HFFc6 (cell line): ENCODE data around the gene OVCA2. TPM values are rescaled to one million over a fixed set of nuclear protein-coding genes. Genes with fewer than 3 reads are reported as not detected.
A peak's percentile ranks its signal among the peaks of the same experiment; 100 is the strongest.

ENCODE experiments used
- DNase-seq: peaks from one replicate; pipeline ENCODE4 v3.0.0-alpha.2; 2018
- H3K27ac Mint-ChIP-seq: 2 replicates; pipeline ENCODE4 v1.8.0; 2020; ENCODE audit warnings: mild to moderate bottlenecking, mixed read lengths
- H3K27me3 Mint-ChIP-seq: 2 replicates; pipeline ENCODE4 v1.8.0; 2021; ENCODE audit warnings: mild to moderate bottlenecking, moderate library complexity, mixed read lengths; ENCODE audit not compliant: insufficient read depth
- H3K36me3 Mint-ChIP-seq: 2 replicates; pipeline ENCODE4 v1.8.0; 2021; ENCODE audit warnings: low read depth, mixed read lengths
- H3K4me1 Mint-ChIP-seq: 2 replicates; pipeline ENCODE4 v1.8.0; 2020; ENCODE audit warnings: low read depth, mixed read lengths
- H3K4me3 Mint-ChIP-seq: 2 replicates; pipeline ENCODE4 v1.8.0; 2020; ENCODE audit warnings: mild to moderate bottlenecking, moderate library complexity, mixed read lengths
- H3K9me3 Mint-ChIP-seq: 2 replicates; pipeline ENCODE4 v1.8.0; 2020; ENCODE audit warnings: mild to moderate bottlenecking, mixed read lengths
- CTCF ChIP-seq: fragments of 200-600 bp; sonication (generic); IDR thresholded peaks from 2 replicates; pipeline ENCODE4 v1.5.0; 2021; ENCODE audit warnings: antibody characterized with exemption, mild to moderate bottlenecking
- total RNA-seq, 6 experiments: library from RNA; stranded (reverse); fragmentation: NEBNext Ultra II Directional; extraction: Animal tissue kit (Norgen Biotek cat#: 25700); gene quantifications; 2 replicates in 1 of 6; 3 replicates in 5 of 6; pipeline ENCODE4 v1.2.3, GENCODE V29; 2021

OVCA2 gene
- total RNA-seq, 6 experiments from 2014 or later: 39.5 to 44.3 (median 41.7) TPM

- H3K36me3 Mint-ChIP-seq: peaks cover 39% of the 10 kb centered on the region
These were observed 24.2 kb downstream of the OVCA2 start for GRCh38 chr17:2065949-2066400.

GRCh38 chr17:2067048-2067561 lies 25.3 kb downstream of the OVCA2 start:
- H3K4me3 Mint-ChIP-seq: peak overlapping the region; percentile 76

More at GRCh38 chr17:2065949-2066400, 24.2 kb downstream of the OVCA2 start:
- no peak for TF ChIP-seq CTCF
- H3K9me3 Mint-ChIP-seq: peaks cover 3% of the 10 kb centered on the region; the same call in 1 of the 2 replicates
- peaks cover 53% of the 10 kb centered on the region for H3K27me3 Mint-ChIP-seq
- peak overlapping the region; percentile 76 for H3K4me3 Mint-ChIP-seq
- peaks cover 100% of the 10 kb centered on the region for H3K4me1 Mint-ChIP-seq
- H3K27ac Mint-ChIP-seq: peak overlapping the region; percentile 95
- no peak for DNase-seq

GRCh38 chr17:2067608-2068024 lies 25.8 kb downstream of the OVCA2 start:
- Mint-ChIP-seq H3K36me3 (peaks cover 54% of the 10 kb centered on the region), H3K9me3 (peaks cover 3% of the 10 kb centered on the region; the same call in 1 of the 2 replicates), H3K4me1 (peaks cover 100% of the 10 kb centered on the region), H3K27ac (peak overlapping the region; percentile 95), H3K27me3 (peaks cover 44% of the 10 kb centered on the region), H3K4me3 (peak overlapping the region; percentile 76)
- DNase-seq: no peak
- TF ChIP-seq CTCF: no peak

More at GRCh38 chr17:2067048-2067561, 25.3 kb downstream of the OVCA2 start:
- Mint-ChIP-seq H3K9me3 (peaks cover 3% of the 10 kb centered on the region; the same call in 1 of the 2 replicates), H3K27me3 (peaks cover 49% of the 10 kb centered on the region), H3K27ac (peak overlapping the region; percentile 95), H3K4me1 (peaks cover 100% of the 10 kb centered on the region), H3K36me3 (peaks cover 50% of the 10 kb centered on the region)
- no peak for DNase-seq
- no peak for TF ChIP-seq CTCF

DNA sequence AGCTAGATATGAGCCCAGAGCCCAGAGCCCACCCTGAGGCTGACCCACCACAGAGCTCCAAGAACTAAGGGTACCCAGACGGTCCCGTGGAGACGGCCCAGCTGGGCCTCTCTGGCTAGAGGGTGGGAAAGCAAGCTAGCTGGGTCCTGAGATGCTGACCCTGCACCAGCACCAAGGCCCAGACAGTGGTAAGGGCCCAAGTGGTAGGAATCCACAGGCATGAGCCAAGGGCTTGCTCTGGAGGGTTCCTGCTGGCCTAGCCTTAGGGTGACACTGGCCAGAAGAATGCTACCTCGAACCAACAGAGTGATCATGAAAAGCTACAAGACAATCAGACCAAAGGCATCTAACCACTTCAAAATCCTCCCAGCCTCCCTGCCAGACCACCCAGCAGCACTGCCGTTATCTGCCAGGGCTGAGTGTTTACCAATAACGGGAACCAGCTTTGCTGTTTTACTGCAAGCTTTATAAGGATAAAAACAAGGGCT lies 26.3 kb downstream of the OVCA2 start:
- peak; percentile 97 for DNase-seq
- peaks cover 42% of the 10 kb centered on the region for H3K27me3 Mint-ChIP-seq
- H3K27ac Mint-ChIP-seq: peak overlapping the region; percentile 95
- peak overlapping the region; percentile 76 for H3K4me3 Mint-ChIP-seq
- peaks cover 3% of the 10 kb centered on the region; the same call in 1 of the 2 replicates for H3K9me3 Mint-ChIP-seq
- H3K4me1 Mint-ChIP-seq: peaks cover 99% of the 10 kb centered on the region
- TF ChIP-seq CTCF: peak; percentile 64
- H3K36me3 Mint-ChIP-seq: peaks cover 54% of the 10 kb centered on the region

- H3K4me3 Mint-ChIP-seq: peak overlapping the region; percentile 76
- no peak for TF ChIP-seq CTCF
- H3K36me3 Mint-ChIP-seq: peaks cover 54% of the 10 kb centered on the region
- peaks cover 3% of the 10 kb centered on the region; the same call in 1 of the 2 replicates for H3K9me3 Mint-ChIP-seq
- H3K27ac Mint-ChIP-seq: peak overlapping the region; percentile 95
- H3K4me1 Mint-ChIP-seq: peaks cover 94% of the 10 kb centered on the region
- peaks cover 37% of the 10 kb centered on the region for H3K27me3 Mint-ChIP-seq
- DNase-seq: peak; percentile 53
These were observed 26.8 kb downstream of the OVCA2 start for GRCh38 chr17:2068519-2069051.
